Measurements from ENCODE around the gene LBHD2.

GRCh38 chr14:103057372-103058163 lies 26.4 kb upstream of the LBHD2 start, which contains the start of gene CDC42BPB:
- TF ChIP-seq CTCF (IDR thresholded peaks at IDR 0.05; ENCODE audit: low read depth, low read length, poor library complexity, severe bottlenecking) (no peak), EZH2phosphoT487 (IDR thresholded peaks at IDR 0.05; ENCODE audit: borderline replicate concordance, low read length) (no peak)

All from DOHH2 (cell line).